Measurements from ENCODE around the gene SLC16A9.

The SLC16A9 gene

DNA sequence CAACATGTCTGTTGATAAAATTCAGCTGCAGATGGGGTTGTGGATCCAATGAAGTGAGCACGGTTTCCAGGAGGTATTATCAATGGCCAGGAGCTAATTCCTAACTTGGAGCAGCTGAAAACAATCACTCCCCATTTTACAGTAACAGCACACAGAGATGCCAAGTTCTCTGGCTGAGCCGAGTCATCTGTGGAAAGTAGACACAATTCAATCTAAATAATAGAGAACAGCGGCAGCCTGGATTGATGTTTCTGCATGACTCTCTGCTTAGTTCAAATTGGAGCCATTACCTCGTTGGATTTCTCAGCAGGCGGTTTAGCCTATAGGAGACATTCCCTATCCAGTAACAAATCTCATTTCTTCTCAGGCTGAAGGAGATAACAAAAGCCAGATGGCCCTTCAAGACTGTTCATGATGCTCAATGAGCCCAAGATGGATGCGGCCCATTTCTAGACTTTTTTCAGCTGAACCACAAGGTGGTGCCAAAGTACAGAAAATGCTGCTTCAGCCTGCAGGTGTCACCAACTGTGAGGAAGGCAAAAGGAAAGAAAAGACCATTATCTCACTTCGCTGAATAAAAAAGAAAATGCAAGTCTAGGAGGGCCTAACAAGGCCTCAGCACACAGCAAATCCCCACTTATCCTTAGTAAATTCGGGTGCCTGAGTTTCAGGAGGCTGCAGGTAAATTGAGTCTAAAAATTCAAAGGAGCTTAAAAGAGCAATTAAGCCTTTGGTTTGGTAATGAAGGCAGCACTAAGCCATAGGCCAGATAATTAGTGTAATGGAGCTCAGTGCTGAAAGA is 83.7 kb downstream of the SLC16A9 start:
- DNase-seq: peak; percentile 73

DNA sequence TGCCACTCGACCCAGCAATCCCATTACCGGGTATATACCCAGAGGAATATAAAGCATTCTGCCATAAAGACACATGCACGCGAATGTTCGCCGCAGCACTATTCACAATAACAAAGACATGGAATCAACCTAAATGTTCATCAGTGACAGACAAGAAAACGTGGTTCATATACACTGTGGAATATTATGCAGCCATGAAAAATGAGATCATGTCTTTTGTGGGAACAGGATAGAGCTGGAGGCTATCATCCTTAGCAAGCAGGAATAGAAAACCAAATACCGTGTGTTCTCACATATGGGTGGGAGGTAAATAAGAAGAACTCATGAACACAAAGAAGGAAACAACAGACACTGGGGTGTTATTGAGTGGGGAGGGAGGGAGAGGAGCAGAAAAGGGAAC is 84.7 kb downstream of the SLC16A9 start:
- DNase-seq: no peak

DNA sequence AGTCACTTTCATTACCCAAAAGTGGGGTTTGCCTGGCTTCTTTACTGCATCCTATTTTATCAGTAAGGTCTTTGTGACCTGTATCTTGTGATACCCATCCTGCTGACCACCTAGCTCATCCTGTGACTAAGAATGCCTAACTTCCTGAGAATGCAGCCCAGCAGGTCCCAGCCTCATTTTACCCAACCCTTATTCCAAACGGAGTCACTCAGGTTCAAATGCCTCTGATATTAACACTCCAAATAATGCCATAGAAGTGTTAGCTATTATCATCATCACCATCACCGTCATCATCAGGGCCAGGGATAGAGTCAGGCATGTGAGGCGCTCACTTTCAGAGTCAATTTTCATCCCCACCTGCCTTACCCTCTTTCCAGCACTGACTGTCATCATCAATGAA is 85.5 kb downstream of the SLC16A9 start:
- no peak for DNase-seq

DNA sequence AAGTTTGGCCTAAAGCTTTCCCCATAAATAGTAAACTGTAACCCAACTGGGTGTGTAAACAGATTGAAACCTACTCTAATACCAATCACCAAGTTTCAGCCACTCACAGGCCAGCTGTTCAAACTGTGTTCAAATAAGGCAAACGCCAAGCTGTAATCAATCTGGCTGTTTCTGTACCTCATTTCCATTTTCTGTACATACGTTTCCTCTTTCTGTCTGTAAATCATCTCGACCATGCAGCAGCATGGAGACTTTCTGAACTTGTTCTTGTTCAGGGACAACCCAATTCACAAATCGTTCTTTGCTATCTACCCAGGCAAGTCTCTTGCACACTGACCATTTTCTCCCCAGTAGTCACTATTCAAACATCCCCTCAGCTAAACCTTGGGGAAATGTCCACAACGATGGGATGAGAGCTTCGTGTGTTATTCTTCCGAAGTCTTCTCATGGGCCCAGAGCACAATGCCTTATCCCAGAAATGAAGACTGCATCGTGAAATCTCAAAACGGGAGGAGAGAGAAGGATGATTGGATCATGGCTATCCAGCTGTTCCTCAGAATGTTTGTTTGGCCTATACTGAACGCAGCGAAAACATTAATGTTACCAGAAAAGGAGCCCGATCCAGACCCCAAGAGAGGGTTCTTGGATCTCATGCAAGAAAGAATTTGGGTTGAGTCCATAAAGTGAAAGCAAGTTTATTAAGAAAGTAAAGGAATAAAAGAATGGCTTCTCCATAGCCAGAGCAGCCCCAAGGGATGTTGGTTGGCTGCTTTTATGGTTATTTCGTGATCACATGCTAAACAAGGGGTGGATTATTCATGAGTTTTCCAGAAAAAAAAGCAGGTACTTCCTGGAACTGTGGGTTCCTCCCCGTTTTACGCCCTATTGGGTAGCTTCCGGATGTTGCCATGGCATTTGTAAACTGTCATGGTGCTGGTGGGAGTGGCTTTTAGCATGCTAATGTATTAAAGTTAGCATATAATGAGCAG is 86.2 kb downstream of the SLC16A9 start:
- DNase-seq: no peak

GRCh38 chr10:59622320-59623132 is 87.1 kb downstream of the SLC16A9 start:
- DNase-seq: no peak

GRCh38 chr10:59621771-59622170 is 87.9 kb downstream of the SLC16A9 start:
- no peak for DNase-seq

- no peak for DNase-seq
Measured at GRCh38 chr10:59618666-59619065, 91.0 kb downstream of the SLC16A9 start.

DNA sequence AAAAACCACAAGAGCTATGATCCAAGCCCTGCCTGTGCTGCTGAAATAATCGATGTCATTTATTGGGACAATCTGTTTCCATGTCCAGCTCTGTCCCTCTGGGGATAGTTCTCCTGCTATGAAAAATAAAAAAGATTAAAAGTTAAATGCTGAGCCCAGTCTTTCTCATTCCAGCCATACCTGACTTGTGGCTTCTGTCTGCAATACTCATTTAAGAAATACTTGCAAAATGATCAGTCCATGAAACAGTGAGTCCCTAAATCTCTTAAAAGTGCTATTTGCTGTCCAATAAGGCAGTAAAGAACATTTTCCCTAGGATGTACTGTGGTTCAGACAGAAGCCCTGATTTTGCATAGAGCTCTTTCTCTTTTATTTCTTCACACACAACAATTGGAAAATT is 91.7 kb downstream of the SLC16A9 start:
- no peak for DNase-seq

GRCh38 chr10:59611048-59611447 is 98.6 kb downstream of the SLC16A9 start:
- DNase-seq: no peak

- no peak for DNase-seq
Measured at GRCh38 chr10:59607970-59608369, 101.7 kb downstream of the SLC16A9 start.

- no peak for DNase-seq
Measured at GRCh38 chr10:59606551-59606961, 103.1 kb downstream of the SLC16A9 start.

- DNase-seq: no peak
Measured at GRCh38 chr10:59601985-59602384, 107.7 kb downstream of the SLC16A9 start.

Measured in NCI-H1436 (cell line).